ENCODE data around the gene LRRN2. TPM values are rescaled to one million over a fixed set of nuclear protein-coding genes. Genes with fewer than 3 reads are reported as not detected.

The LRRN2 gene
- total and polyA plus RNA-seq, 2 of the 8 experiments (the other 6 are each of a cell fraction or from before 2014, with no cell fraction given) = 1.8 to 2.3 TPM

- H2BK5ac ChIP-seq (ENCODE audit: low read depth, low read length) = peak overlapping the region; percentile 47; the same call in 1 of the 2 replicates
- no peak overlapping the region for H3K14ac ChIP-seq (ENCODE audit: insufficient read length)
- no peak overlapping the region for H4K8ac ChIP-seq (ENCODE audit: extremely low read depth, insufficient read depth, low read length)
- H4K5ac ChIP-seq (ENCODE audit: insufficient read length, low read depth, low read length) = no peak overlapping the region
- no peaks in the 10 kb centered on the region for H3K9me3 ChIP-seq (ENCODE audit: insufficient read depth in 2 of 2, low read depth in 1 of 2, low read length in 1 of 2)
- H3K4me1 ChIP-seq (replicated peaks in 1 of 4; ENCODE audit: control insufficient read depth in 3 of 4, insufficient read depth in 4 of 4, low read length in 3 of 4) = peaks cover 10 to 20% (median 11%) of the 10 kb centered on the region in 4 experiments
- no peak overlapping the region for H2BK120ac ChIP-seq (replicated peaks; ENCODE audit: low read depth, low read length)
- H3K4me2 ChIP-seq (ENCODE audit: insufficient read depth in 1 of 2, low read depth in 2 of 2, low read length in 2 of 2) = no peak overlapping the region
- H3K27ac ChIP-seq (ENCODE audit: low read depth, low read length) = no peak overlapping the region
- no peak overlapping the region for H3K4me3 ChIP-seq (ENCODE audit: extremely low read depth in 1 of 4, insufficient read depth in 2 of 4, low read depth in 3 of 4, low read length in 4 of 4)
- H3K18ac ChIP-seq (ENCODE audit: extremely low read depth, low read length) = no peak overlapping the region
- 80% methylated on average over 10 of the region's 10 CpGs; no CpG with 5 or more reads in 1 of the 2 experiments for WGBS, 2 experiments (ENCODE audit: extremely low coverage in 1 of 2, insufficient coverage in 1 of 2, insufficient read length in 1 of 2, insufficient replicate concordance in 2 of 2, low coverage in 1 of 2, low lambda C conversion rate in 2 of 2, missing lambda C conversion rate in 1 of 2)
- H3K79me2 ChIP-seq (ENCODE audit: control insufficient read depth in 1 of 2, insufficient read depth in 2 of 2, low read length in 2 of 2) = no peaks in the 10 kb centered on the region
- H3K23ac ChIP-seq (ENCODE audit: insufficient read length) = no peak overlapping the region
- H2BK12ac ChIP-seq (ENCODE audit: low read depth, low read length) = no peak overlapping the region
- no peak overlapping the region for H2AFZ ChIP-seq (ENCODE audit: low read length)
- no peaks in the 10 kb centered on the region for H3K23me2 ChIP-seq (ENCODE audit: low read depth, low read length)
- H3K56ac ChIP-seq (replicated peaks; ENCODE audit: insufficient read length, low read depth, low read length) = no peak overlapping the region
- DNase-seq (ENCODE audit: low read depth in 1 of 2, low spot score in 2 of 2) = no peak
- ChIA-PET CTCF (ENCODE audit: partially characterized antibody) (interaction anchor here (0.5 to 5.4 kb wide), 12 partner anchors 9 to 208 kb away, joined by 3 to 33 read pairs (median 7); no protein-coding TSS in a partner anchor), POLR2A (ENCODE audit: partially characterized antibody) (interaction anchor here (1.0 to 1.2 kb wide), 3 partner anchors 9 to 184 kb away, joined by 3 read pairs; no protein-coding TSS in a partner anchor)
- no peaks in the 10 kb centered on the region for H3K36me3 ChIP-seq (ENCODE audit: control insufficient read depth in 2 of 4, insufficient read depth in 4 of 4, low read length in 3 of 4)
- H2BK20ac ChIP-seq (ENCODE audit: low read length) = peak overlapping the region; percentile 55; the same call in 1 of the 2 replicates
- H4K20me1 ChIP-seq (replicated peaks in 1 of 2; ENCODE audit: control insufficient read depth in 1 of 2, insufficient read depth in 2 of 2, low read length in 2 of 2) = no peaks in the 10 kb centered on the region
- 0 out of 2 replicates have a peak overlapping the region, but pooled peaks have one; percentile 32 for H2BK15ac ChIP-seq (ENCODE audit: low read length)
- FAIRE-seq = no peak
- H2AK5ac ChIP-seq (ENCODE audit: low read depth, low read length) = no peak overlapping the region; the same call in 1 of the 2 replicates
- H4K91ac ChIP-seq (replicated peaks; ENCODE audit: insufficient read length, low read length) = peak overlapping the region; percentile 75
- no peak overlapping the region for H3K4ac ChIP-seq (replicated peaks; ENCODE audit: insufficient read length, low read depth, low read length)
- no peak overlapping the region for H3K9ac ChIP-seq (replicated peaks in 1 of 4; ENCODE audit: extremely low read depth in 1 of 4, low read depth in 3 of 4, low read length in 3 of 4)
- no peak for TF ChIP-seq NRF1 (IDR thresholded peaks at IDR 0.05; ENCODE audit: low read depth, low read length)
- H3K79me1 ChIP-seq (ENCODE audit: low read depth, low read length) = no peaks in the 10 kb centered on the region
- no peaks in the 10 kb centered on the region for H3K27me3 ChIP-seq (replicated peaks in 1 of 4; ENCODE audit: control insufficient read depth in 3 of 4, extremely low read depth in 1 of 4, insufficient read depth in 3 of 4, low read length in 3 of 4)
These were observed 85.9 kb downstream of the LRRN2 start for GRCh38 chr1:204599596-204599995.
